PFSK-1 (cell line): ENCODE results near the gene WDR64.

Experiments
- POLR2AphosphoS5 ChIP-seq: IDR thresholded peaks from 2 replicates; pipeline ENCODE4 v1.6.1; 2012; ENCODE audit warnings: low read depth, mild to moderate bottlenecking, control low read depth, low read length, moderate library complexity
- SIN3A ChIP-seq: IDR thresholded peaks from 2 replicates; pipeline ENCODE4 v1.6.1; 2012; ENCODE audit warnings: mild to moderate bottlenecking, low read length, moderate library complexity, borderline replicate concordance; ENCODE audit not compliant: insufficient read depth
- TF ChIP-seq, protein P1 (sequence below), 2 experiments: IDR thresholded peaks; 2 replicates each; pipeline versions ENCODE4 v1.6.1 to v1.8.0; 2011 to 2012; ENCODE audit warnings: low read depth in 2 of 2, low read length in 2 of 2, control low read depth in 1 of 2, inconsistent platforms in 1 of 2, mild to moderate bottlenecking in 1 of 2, moderate library complexity in 1 of 2; ENCODE audit not compliant: insufficient read depth in 1 of 2

GRCh38 chr1:241821363-241821762 lies 169.3 kb downstream of the WDR64 start:
- TF ChIP-seq SIN3A = no peak
- TF ChIP-seq POLR2AphosphoS5 = no peak
- TF ChIP-seq, protein P1, sequence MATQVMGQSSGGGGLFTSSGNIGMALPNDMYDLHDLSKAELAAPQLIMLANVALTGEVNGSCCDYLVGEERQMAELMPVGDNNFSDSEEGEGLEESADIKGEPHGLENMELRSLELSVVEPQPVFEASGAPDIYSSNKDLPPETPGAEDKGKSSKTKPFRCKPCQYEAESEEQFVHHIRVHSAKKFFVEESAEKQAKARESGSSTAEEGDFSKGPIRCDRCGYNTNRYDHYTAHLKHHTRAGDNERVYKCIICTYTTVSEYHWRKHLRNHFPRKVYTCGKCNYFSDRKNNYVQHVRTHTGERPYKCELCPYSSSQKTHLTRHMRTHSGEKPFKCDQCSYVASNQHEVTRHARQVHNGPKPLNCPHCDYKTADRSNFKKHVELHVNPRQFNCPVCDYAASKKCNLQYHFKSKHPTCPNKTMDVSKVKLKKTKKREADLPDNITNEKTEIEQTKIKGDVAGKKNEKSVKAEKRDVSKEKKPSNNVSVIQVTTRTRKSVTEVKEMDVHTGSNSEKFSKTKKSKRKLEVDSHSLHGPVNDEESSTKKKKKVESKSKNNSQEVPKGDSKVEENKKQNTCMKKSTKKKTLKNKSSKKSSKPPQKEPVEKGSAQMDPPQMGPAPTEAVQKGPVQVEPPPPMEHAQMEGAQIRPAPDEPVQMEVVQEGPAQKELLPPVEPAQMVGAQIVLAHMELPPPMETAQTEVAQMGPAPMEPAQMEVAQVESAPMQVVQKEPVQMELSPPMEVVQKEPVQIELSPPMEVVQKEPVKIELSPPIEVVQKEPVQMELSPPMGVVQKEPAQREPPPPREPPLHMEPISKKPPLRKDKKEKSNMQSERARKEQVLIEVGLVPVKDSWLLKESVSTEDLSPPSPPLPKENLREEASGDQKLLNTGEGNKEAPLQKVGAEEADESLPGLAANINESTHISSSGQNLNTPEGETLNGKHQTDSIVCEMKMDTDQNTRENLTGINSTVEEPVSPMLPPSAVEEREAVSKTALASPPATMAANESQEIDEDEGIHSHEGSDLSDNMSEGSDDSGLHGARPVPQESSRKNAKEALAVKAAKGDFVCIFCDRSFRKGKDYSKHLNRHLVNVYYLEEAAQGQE (IDR thresholded peaks at IDR 0.05; ENCODE audit: insufficient read depth in 1 of 2, low read depth in 2 of 2, low read length in 2 of 2) = no peak
